Osteocyte (in vitro differentiated cells): ENCODE results near the gene TECR. TPM values are rescaled to one million over a fixed set of nuclear protein-coding genes. Genes with fewer than 3 reads are reported as not detected.
"Not testable (repeated sequence)": the region's sequence is repeated elsewhere in the genome, so short reads cannot be mapped to it uniquely, and the experiment has no call there.

ENCODE experiments used
- DNase-seq: peaks from one replicate; pipeline ENCODE4 v3.0.0; 2021; ENCODE audit warnings: mixed read lengths; ENCODE audit not compliant: unreplicated experiment; ENCODE audit errors: extremely low spot score
- H3K27ac Mint-ChIP-seq: one replicate; pipeline ENCODE4 v1.8.0; 2021; ENCODE audit warnings: mild to moderate bottlenecking, mixed read lengths; ENCODE audit not compliant: unreplicated experiment
- H3K27me3 Mint-ChIP-seq: one replicate; pipeline ENCODE4 v1.8.0; 2021; ENCODE audit warnings: mixed read lengths; ENCODE audit not compliant: unreplicated experiment
- H3K36me3 Mint-ChIP-seq: one replicate; pipeline ENCODE4 v1.8.0; 2021; ENCODE audit warnings: mixed read lengths; ENCODE audit not compliant: unreplicated experiment
- H3K4me1 Mint-ChIP-seq: one replicate; pipeline ENCODE4 v1.8.0; 2021; ENCODE audit warnings: mixed read lengths; ENCODE audit not compliant: unreplicated experiment
- H3K4me3 Mint-ChIP-seq: one replicate; pipeline ENCODE4 v1.8.0; 2021; ENCODE audit warnings: mild to moderate bottlenecking, moderate library complexity, mixed read lengths; ENCODE audit not compliant: unreplicated experiment
- H3K9me3 Mint-ChIP-seq: one replicate; pipeline ENCODE4 v1.8.0; 2021; ENCODE audit warnings: mixed read lengths; ENCODE audit not compliant: unreplicated experiment
- CTCF ChIP-seq: fragments of 200-600 bp; sonication (generic); IDR thresholded peaks from 2 replicates; pipeline ENCODE4 v1.5.0; 2021; ENCODE audit warnings: antibody characterized with exemption, mild to moderate bottlenecking, moderate library complexity
- microRNA-seq: library from miRNA; unstranded; fragments of <30 nt; microRNA quantifications from one replicate; pipeline ENCODE4 v1.1.0, GENCODE V29; 2020; ENCODE audit not compliant: unreplicated experiment
- total RNA-seq: library from RNA; stranded (reverse); gene quantifications from 2 replicates; pipeline ENCODE4 v1.2.1, GENCODE V29; 2021

TECR gene
- total RNA-seq, 1 donor from 2014 or later = 136 TPM

GRCh38 chr19:14612657-14613056 is 83.3 kb downstream of the TECR start:
- no peak overlapping the region for H3K27ac Mint-ChIP-seq
- no peak for TF ChIP-seq CTCF
- peaks cover 9% of the 10 kb centered on the region for H3K9me3 Mint-ChIP-seq
- DNase-seq = no peak
- no peaks in the 10 kb centered on the region for H3K4me1 Mint-ChIP-seq
- H3K4me3 Mint-ChIP-seq = no peak overlapping the region
- no peaks in the 10 kb centered on the region for H3K36me3 Mint-ChIP-seq
- H3K27me3 Mint-ChIP-seq = no peaks in the 10 kb centered on the region

GRCh38 chr19:14613399-14614098 is 84.2 kb downstream of the TECR start:
- H3K9me3 Mint-ChIP-seq = peaks cover 11% of the 10 kb centered on the region
- H3K4me1 Mint-ChIP-seq, H3K4me3 Mint-ChIP-seq, DNase-seq, H3K27me3 Mint-ChIP-seq, H3K36me3 Mint-ChIP-seq, H3K27ac Mint-ChIP-seq: not testable (repeated sequence)

GRCh38 chr19:14614099-14614412 is 84.7 kb downstream of the TECR start:
- H3K4me1 Mint-ChIP-seq = no peaks in the 10 kb centered on the region
- peaks cover 11% of the 10 kb centered on the region for H3K9me3 Mint-ChIP-seq
- no peaks in the 10 kb centered on the region for H3K27me3 Mint-ChIP-seq
- no peak for DNase-seq
- no peaks in the 10 kb centered on the region for H3K36me3 Mint-ChIP-seq
- TF ChIP-seq CTCF = no peak
- H3K4me3 Mint-ChIP-seq = no peak overlapping the region
- no peak overlapping the region for H3K27ac Mint-ChIP-seq

Small RNA genes lying within 50 kb of the gene (microRNA-seq; reads per million reads assigned to microRNA genes)
- not detected for gene MIR639

Other genes with a start within 250 kb of the TECR start
- 2.0 and 2.1 TPM in 2 replicates for gene ADGRE5, start 148.2 kb upstream of the TECR start, total RNA-seq
- gene DDX39A, start 110.3 kb upstream of the TECR start, total RNA-seq = 66.0 and 71.0 TPM in 2 replicates
- 151 and 162 TPM in 2 replicates for gene PKN1, start 96.3 kb upstream of the TECR start, total RNA-seq
- gene PTGER1, start 54.2 kb upstream of the TECR start, total RNA-seq = 1.0 and 1.6 TPM in 2 replicates
- gene GIPC1, start 33.5 kb upstream of the TECR start, total RNA-seq = 89.0 and 90.3 TPM in 2 replicates
- 80.0 and 84.6 TPM in 2 replicates for gene DNAJB1, start 11.2 kb upstream of the TECR start, total RNA-seq
- gene NDUFB7, start 42.5 kb downstream of the TECR start, total RNA-seq = 149 and 158 TPM in 2 replicates
- gene CLEC17A, start 53.5 kb downstream of the TECR start, total RNA-seq = not detected in 2 replicates
- not detected in 2 replicates for gene ADGRE3, start 145.2 kb downstream of the TECR start, total RNA-seq
- gene ZNF333, start 160.5 kb downstream of the TECR start, total RNA-seq = 23.0 and 26.2 TPM in 2 replicates
- not detected in 2 replicates for gene ADGRE2, start 249.0 kb downstream of the TECR start, total RNA-seq